Kidney glomerular epithelial cell (primary cell): ENCODE results near the gene RPS27.
"Not testable (repeated sequence)": the region's sequence is repeated elsewhere in the genome, so short reads cannot be mapped to it uniquely, and the experiment has no call there.

Source experiments
- DNase-seq: peaks from one replicate; lab custom pipeline; 2025; lab: John Stamatoyannopoulos, UW

Gene RPS27

DNA sequence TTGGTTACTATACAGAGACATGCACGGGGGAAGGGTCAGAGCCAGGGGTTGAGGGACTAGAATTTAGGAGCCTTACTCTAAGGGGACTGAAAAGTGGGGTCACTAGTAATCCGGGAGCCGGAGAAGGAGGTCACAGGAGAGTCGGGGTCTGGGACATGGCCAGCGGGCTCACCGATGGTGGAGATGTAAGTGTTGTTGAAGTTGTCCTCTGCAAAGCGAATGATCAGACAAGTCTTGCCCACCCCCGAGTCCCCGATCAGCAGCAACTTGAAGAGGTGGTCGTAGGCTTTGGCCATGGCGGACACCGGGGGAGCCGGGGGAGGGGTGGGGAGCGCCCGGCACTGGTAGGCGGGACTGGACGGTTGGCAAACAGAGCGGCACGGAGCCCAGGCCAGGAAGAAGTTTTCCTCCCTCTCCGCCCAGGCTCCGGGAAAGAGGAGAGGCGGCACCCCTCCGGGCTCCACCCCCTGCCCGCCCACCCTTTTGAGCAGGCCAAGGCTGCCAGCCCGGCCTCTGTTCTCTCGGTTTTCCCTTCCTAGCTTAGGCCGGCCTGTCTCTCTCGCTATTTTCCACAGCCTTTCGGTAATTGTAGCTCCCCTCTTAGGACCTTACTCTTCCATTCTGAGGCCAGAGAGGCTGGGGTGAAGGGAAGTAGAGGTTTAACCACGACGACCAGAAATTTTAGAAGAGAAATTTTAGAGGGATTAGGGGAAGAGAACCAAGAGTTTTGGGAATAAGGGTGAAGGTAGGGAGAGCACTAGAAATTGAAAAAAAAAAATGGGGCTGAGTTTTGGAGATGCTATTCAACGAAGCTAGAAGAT lies 4.4 kb upstream of the RPS27 start, which contains the start of gene RAB13:
Gene RAB13, minus strand, starts transcription at position 399 of the 821 bp plus-strand sequence. Its CDS starts 103 bp downstream, at position 296.
- DNase-seq: peak; percentile 93

DNA sequence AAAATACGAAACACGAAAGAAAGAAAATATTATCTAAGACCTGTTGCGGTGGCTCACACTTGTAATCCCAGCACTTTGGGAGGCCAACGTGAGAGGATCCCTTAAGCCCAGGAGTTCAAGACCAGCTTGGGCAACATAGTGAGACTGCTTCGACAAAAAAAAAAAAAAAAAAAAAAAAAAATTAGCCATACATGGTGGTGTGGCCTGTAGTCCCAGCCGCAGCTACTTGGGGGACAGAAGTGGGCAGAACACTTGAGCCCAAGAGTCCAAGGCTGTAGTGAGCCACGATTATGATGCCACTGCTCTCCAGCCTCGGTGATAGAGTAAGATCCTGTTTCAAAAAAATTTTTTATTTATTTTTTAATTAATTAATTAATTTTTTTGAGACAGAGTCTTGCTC lies 2.9 kb upstream of the RPS27 start:
- DNase-seq: no peak

DNA sequence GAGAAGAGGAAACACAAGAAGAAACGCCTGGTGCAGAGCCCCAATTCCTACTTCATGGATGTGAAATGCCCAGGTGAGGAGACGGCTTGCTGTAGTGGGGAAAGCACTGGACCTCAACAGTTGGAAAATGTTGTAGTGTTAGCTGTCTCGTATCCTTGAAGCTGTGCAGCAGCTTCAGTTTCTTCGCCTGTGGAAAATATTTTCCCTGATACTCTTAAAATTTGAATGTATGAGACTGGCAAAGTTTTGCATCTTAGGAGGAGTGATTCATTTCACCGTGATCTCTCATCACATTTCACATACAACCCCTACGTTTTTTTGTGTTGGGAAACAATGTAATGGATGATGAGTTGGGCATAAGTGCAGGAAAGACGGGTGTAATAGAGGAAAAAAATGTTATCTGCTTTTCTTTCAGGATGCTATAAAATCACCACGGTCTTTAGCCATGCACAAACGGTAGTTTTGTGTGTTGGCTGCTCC lies 629 bp downstream of the RPS27 start:
- no peak for DNase-seq

DNA sequence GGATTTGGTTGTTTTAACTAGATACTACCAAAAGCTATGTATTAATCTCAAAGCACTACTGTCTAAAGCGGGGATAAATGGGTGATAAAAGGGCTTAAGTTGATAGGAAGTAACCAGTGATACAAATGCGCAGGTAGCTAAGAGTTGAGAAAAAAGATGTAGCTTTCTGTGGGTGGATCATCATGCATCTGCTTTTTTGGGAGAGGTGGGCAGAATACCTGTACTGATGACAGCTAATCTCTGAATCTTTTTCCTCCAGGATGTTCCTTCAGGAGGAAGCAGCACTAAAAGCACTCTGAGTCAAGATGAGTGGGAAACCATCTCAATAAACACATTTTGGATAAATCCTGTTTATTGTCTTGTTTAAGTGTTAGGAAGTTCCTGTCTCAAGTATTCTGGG lies 1.2 kb downstream of the RPS27 start:
- no peak for DNase-seq

DNA sequence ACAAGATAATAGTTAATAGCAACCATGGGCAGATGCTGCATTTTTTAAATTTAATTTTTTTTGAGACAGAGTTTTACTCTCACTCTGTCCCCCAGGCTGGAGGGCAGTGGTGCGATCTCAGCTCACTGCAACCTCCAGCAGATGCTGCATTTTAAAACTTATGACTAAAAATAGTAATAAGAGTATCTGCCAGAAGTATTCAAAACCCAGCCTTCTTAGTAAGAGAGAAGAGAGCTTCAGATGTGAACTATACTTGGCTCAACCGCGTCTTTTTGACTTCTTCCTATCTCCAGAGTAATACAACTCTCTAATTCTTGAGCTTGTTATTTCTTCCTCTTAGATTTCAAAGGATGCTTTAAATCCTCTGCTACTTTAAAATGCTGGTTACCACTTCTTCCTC lies 4.6 kb downstream of the RPS27 start:
- no peak for DNase-seq

DNA sequence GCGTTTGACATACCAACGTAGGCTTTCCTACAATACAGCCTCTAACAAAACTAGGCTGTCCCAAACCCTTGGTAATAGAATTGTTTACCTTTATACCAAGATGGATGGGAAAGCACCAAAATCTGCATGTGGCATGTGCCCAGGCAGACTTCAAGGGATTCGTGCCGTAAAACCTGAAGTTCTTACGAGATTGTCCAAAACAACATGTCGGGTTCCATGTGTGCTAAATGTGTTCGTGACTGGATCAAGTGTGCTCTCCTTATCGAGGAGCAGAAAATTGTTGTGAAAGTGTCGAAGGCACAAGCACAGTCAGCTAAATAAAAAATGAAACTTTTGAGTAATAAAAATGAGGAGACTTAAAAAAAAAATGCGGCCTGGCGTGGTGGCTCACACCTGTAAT lies 5.1 kb downstream of the RPS27 start:
- no peak for DNase-seq

DNA sequence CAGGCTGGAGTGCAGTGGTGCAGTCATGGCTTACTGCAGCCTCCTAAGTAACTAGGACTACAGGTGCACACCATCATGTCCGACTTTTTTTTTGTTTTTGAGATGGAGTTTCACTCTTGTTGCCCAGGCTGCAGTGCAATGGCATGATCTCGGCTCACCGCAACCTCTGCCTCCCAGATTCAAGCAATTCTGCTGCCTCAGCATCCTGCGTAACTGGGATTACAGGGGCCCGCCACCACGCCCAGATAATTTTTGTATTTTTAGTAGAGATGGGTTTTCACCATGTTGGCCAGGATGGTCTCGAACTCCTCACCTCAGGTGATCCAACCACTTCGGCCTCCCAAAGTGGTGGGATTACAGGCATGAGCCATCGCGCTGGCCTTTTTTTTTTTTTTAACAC lies 6.3 kb downstream of the RPS27 start:
- not testable (repeated sequence) for DNase-seq

DNA sequence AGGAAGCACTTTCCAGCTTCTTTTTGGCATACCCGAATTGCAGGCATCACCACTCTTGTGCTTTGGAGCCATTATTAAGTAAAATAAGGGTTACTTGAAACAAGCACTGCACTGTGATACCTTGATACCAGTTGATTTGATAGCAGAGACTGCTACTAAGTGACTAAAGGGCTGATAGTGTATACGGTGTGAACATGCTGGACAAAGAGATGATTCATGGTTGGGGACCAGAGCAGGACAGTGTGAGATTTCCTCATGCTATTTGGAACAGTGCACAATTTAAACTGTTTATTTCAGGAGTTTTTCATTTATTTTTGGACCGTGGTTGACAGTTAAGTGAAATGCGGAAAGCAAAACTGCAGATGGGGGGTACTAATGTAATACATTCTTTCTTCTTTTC lies 9.9 kb downstream of the RPS27 start:
- DNase-seq: no peak

DNA sequence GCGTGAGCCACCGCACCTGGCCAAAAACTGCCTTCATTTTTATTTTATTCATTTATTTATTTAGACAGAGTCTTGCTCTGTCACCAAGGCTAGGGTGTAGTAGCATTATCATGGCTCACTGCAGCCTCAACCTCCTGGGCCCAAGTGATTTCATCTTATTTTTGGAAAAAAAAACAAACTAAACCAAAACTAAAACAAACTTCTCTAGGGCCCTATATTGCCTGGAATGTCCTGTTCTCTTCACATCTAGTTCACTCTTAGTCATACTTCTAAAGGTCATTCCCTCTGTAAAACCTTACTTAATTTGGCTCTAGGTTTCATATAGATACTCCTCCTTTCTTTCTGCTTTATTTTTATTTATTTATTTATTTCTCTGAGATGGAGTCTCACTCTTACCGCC lies 15.6 kb downstream of the RPS27 start:
- DNase-seq: no peak

DNA sequence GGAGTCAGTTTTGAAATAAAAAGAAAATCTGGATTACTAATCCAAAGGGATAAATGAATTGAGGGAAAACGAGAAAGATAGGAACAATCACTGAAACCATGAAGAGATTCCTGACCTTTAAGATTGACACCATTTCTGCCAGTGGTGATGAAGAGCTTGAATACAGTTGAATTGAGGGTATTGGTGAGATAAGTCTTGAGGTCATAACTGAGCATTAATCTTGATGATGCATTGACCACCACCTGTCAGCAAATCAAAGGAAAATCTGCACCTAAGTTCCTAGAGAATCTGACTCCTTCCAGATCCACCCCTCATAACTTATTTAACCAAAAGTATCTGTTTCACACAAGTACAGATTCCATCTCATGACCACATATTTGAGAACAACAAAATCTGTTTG lies 21.6 kb downstream of the RPS27 start:
- DNase-seq: no peak

DNA sequence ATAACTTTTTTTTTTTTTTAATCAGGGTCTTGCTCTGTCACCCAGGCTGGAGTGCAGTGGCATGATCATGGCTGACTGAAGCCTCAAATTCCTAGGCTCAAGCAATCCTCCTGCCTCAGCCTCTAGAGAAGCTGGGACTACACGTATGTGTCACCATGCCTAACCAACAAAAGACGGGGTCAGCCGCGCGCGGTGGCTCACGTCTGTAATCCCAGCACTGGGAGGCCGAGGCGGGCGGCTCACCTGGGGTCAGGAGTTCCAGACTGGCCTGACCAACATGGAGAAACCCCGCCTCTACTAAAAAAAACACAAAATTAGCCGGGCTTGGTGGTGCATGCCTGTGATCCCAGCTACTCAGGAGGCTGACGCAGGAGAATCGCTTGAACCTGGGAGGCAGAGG lies 22.0 kb downstream of the RPS27 start:
- not testable (repeated sequence) for DNase-seq

DNA sequence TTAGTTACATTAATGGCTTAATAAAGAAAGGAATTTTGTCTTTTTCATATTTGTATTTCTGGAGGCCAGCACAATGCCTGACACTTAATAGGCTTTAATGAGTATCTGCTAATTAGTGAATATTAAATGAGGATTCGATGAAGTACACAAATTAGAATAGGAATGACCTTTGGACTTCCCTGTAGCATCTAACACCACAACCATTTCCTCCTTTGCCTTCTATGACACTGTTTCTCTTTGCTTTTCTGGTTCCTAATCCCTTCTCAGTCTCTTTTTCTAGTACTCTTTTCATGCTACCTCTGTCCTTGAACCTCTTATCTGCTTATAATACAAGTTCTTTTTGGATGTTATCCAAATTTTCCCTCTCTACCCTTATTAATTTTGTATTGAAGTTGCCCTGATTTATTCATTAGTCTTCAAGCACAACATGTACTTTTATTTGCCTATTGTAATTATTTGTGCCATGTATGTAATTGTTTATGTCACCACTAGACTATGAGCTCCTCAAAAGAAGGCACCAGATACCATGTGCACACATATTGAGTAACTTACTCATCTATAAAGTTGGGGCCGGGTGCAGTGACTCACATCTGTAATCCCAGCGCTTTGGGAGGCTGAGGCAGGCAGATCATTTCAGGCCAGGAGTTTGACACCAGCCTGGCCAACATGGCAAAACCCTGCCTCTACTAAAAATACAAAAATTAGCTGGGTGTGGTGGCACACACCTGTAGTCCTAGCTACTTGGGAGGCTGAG lies 23.8 kb downstream of the RPS27 start:
- no peak for DNase-seq

DNA sequence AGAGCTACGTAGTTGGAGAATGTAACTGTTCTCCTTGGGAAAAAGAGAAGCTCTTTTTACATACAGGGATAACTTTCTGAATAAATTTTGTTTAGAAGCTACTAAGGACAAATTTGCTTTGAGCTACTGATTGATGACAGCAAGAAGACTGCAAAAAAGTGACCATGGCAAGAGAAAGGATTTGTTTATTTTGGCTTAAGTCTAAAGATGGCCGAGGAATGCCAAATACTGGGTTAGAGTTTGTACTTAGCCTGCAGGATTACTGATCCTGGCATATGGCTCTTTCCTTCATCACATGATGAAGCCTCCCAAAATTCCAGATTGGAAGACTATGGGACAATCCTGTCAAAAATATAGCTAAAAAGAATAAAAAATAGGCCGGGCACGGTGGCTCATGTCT lies 28.7 kb downstream of the RPS27 start:
- no peak for DNase-seq

DNA sequence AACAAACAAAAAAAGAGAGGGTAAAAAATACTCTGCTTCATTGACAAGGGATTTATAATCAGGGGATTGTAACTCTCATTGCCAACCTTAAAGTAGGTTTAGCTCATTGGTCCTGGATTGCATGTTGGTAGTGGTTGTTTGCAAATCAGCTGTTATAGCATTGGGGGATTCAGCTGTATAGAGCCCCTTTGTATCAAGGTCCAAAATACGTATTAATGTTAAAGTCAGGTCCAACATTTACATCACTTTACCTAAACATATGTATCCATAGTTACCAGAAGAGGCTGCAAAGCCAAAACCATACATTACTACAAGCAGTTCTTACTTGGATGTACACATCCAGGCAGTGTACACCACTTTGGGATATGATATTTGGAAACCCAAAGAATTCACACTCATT lies 29.4 kb downstream of the RPS27 start:
- no peak for DNase-seq

DNA sequence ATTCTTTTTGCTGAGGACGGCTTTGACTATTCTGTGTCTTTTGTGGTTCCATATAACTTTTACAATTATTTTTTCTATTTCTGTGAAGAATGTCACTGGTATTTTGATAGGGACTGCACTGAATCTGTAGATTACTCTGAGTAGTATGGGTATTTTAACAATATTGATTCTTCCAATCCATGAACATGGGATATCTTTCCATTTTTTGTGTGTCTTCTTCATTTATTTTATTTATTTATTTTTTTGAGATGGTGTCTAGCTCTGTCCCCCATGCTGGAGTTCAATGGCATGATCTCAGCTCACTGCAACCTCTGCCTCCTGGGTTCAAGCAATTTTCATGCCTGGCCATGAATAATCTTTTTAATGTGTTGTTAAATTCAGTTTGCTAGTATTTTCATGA lies 43.1 kb downstream of the RPS27 start:
- DNase-seq: not testable (repeated sequence)
